ENCODE measurements around the gene LCE1E.

The LCE1E gene

GRCh38 chr1:152783095-152783494 is 3.0 kb upstream of the LCE1E start:
- no peak overlapping the region for H3K9ac ChIP-seq (ENCODE audit: low read depth, low read length, poor library complexity, severe bottlenecking)
- H4K20me1 ChIP-seq (ENCODE audit: insufficient read depth, low read length, poor library complexity, severe bottlenecking): no peaks in the 10 kb centered on the region
- H2AFZ ChIP-seq (ENCODE audit: low read length): no peak overlapping the region
- no peak overlapping the region for H3K4me3 ChIP-seq (ENCODE audit: low read length, poor library complexity, severe bottlenecking)
- H3F3A ChIP-seq (ENCODE audit: low read depth): no peaks in the 10 kb centered on the region
- TF ChIP-seq CTCF (conservative IDR thresholded peaks at IDR 0.05; ENCODE audit: low read length): no peak
- no peaks in the 10 kb centered on the region for H3K36me3 ChIP-seq (ENCODE audit: insufficient read depth, low read length)
- no peaks in the 10 kb centered on the region for H3K4me1 ChIP-seq (ENCODE audit: insufficient read depth, low read length, poor library complexity, severe bottlenecking)
- no peaks in the 10 kb centered on the region for H3K9me3 ChIP-seq (ENCODE audit: insufficient read depth, low read depth, low read length)
- H3K9me2 ChIP-seq (replicated peaks; ENCODE audit: low read depth, low read length): no peaks in the 10 kb centered on the region
- no peaks in the 10 kb centered on the region for H3K79me2 ChIP-seq (ENCODE audit: insufficient read depth, low read length)
- no peaks in the 10 kb centered on the region for H3K27me3 ChIP-seq (ENCODE audit: insufficient read depth, low read length, poor library complexity, severe bottlenecking)
- H3K4me2 ChIP-seq (ENCODE audit: low read depth, low read length, poor library complexity, severe bottlenecking): no peak overlapping the region

- Histone ChIP-seq H3K9me2 (replicated peaks; ENCODE audit: low read depth, low read length) (no peaks in the 10 kb centered on the region), H3K4me1 (ENCODE audit: insufficient read depth, low read length, poor library complexity, severe bottlenecking) (no peaks in the 10 kb centered on the region), H2AFZ (ENCODE audit: low read length) (no peak overlapping the region), H3K79me2 (ENCODE audit: insufficient read depth, low read length) (no peaks in the 10 kb centered on the region), H3K36me3 (ENCODE audit: insufficient read depth, low read length) (no peaks in the 10 kb centered on the region), H3K9me3 (ENCODE audit: insufficient read depth, low read depth, low read length) (no peaks in the 10 kb centered on the region), H3K4me2 (ENCODE audit: low read depth, low read length, poor library complexity, severe bottlenecking) (no peak overlapping the region), H3K4me3 (ENCODE audit: low read length, poor library complexity, severe bottlenecking) (no peak overlapping the region), H3K27me3 (ENCODE audit: insufficient read depth, low read length, poor library complexity, severe bottlenecking) (no peaks in the 10 kb centered on the region), H3K9ac (ENCODE audit: low read depth, low read length, poor library complexity, severe bottlenecking) (no peak overlapping the region), H3F3A (ENCODE audit: low read depth) (no peaks in the 10 kb centered on the region), H4K20me1 (ENCODE audit: insufficient read depth, low read length, poor library complexity, severe bottlenecking) (no peaks in the 10 kb centered on the region)
- TF ChIP-seq CTCF (conservative IDR thresholded peaks at IDR 0.05; ENCODE audit: low read length): no peak
- TF ChIP-seq EZH2phosphoT487 (IDR thresholded peaks at IDR 0.05; ENCODE audit: borderline replicate concordance): no peak
Observed at GRCh38 chr1:152795686-152796085, 9.6 kb downstream of the LCE1E start.

- H3K9me2 ChIP-seq (replicated peaks; ENCODE audit: low read depth, low read length): no peaks in the 10 kb centered on the region
- no peak within 1 kb of the TSS for H3K9ac ChIP-seq (ENCODE audit: low read depth, low read length, poor library complexity, severe bottlenecking)
- H3K79me2 ChIP-seq (ENCODE audit: insufficient read depth, low read length): no peaks in the 10 kb centered on the region
- H3F3A ChIP-seq (ENCODE audit: low read depth): no peaks in the 10 kb centered on the region
- no peaks in the 10 kb centered on the region for H3K9me3 ChIP-seq (ENCODE audit: insufficient read depth, low read depth, low read length)
- H4K20me1 ChIP-seq (ENCODE audit: insufficient read depth, low read length, poor library complexity, severe bottlenecking): no peaks in the 10 kb centered on the region
- no peak within 1 kb of the TSS for H2AFZ ChIP-seq (ENCODE audit: low read length)
- H3K27me3 ChIP-seq (ENCODE audit: insufficient read depth, low read length, poor library complexity, severe bottlenecking): no peaks in the 10 kb centered on the region
- no peak within 1 kb of the TSS for H3K4me3 ChIP-seq (ENCODE audit: low read length, poor library complexity, severe bottlenecking)
- H3K4me1 ChIP-seq (ENCODE audit: insufficient read depth, low read length, poor library complexity, severe bottlenecking): no peaks in the 10 kb centered on the region
- no peak within 1 kb of the TSS for H3K4me2 ChIP-seq (ENCODE audit: low read depth, low read length, poor library complexity, severe bottlenecking)
- no peaks in the 10 kb centered on the region for H3K36me3 ChIP-seq (ENCODE audit: insufficient read depth, low read length)
- no peak for TF ChIP-seq EZH2phosphoT487 (IDR thresholded peaks at IDR 0.05; ENCODE audit: borderline replicate concordance)
- TF ChIP-seq CTCF (conservative IDR thresholded peaks at IDR 0.05; ENCODE audit: low read length): no peak
Observed at GRCh38 chr1:152796421-152796820, 10.4 kb downstream of the LCE1E start, which contains the start of gene LCE1D. TSS of gene LCE1D (plus strand) at chr1:152796721. CDS start at chr1:152797795, 1,074 bp downstream.

All from Loucy (cell line).